Esophagus squamous epithelium (tissue), 5 donors: ENCODE data around the gene CHAMP1. TPM values are rescaled to one million over a fixed set of nuclear protein-coding genes. Genes with fewer than 3 reads are reported as not detected.

Experiments
- DNase-seq: peaks from one replicate; lab custom pipeline; 2025; lab: John Stamatoyannopoulos, UW
- H3K27ac ChIP-seq, 4 donors: fragments of 200-600 bp; sonication (generic); one replicate each; pipeline ENCODE4 v1.5.1; 2016 to 2019; ENCODE audit warnings: mild to moderate bottlenecking in 1 of 4
- H3K27me3 ChIP-seq, 4 donors: fragments of 200-600 bp; sonication (generic); 1 replicate in 3 of 4; 2 replicates in 1 of 4; pipeline versions ENCODE4 v1.5.1 to v1.6.0; 2017 to 2021; ENCODE audit warnings: antibody characterized with exemption in 1 of 4
- H3K36me3 ChIP-seq, 3 donors: fragments of 200-600 bp; sonication (generic); one replicate each; pipeline ENCODE4 v1.5.1; 2016 to 2019
- H3K4me1 ChIP-seq, 3 donors: fragments of 200-600 bp; sonication (generic); one replicate each; pipeline ENCODE4 v1.5.1; 2017 to 2019
- H3K4me3 ChIP-seq, 4 donors: fragments of 200-600 bp; sonication (generic); 1 replicate in 3 of 4; 2 replicates in 1 of 4; pipeline ENCODE4 v1.5.1; 2016 to 2019; ENCODE audit warnings: mild to moderate bottlenecking in 2 of 4, moderate library complexity in 1 of 4
- H3K9me3 ChIP-seq, 3 donors: fragments of 200-600 bp; sonication (generic); one replicate each; pipeline ENCODE4 v1.5.1; 2016 to 2019
- POLR2A ChIP-seq, 4 donors: fragments of 450-650 bp; IDR thresholded peaks; one replicate each; pipeline ENCODE4 v1.6.1; 2017; ENCODE audit warnings: antibody characterized with exemption in 4 of 4, mild to moderate bottlenecking in 4 of 4, moderate library complexity in 3 of 4
- WGBS, 2 donors: methylation state at CpG; one replicate each; pipeline ENCODE4 v1.1.5; 2018; 5-methylcytosine and 5-hydroxymethylcytosine counted together
- intact Hi-C: fragments of 100-400 bp; cut with DNase I; formaldehyde crosslinking; loops from one replicate; pipeline ENCODE4 v1.15.0; 2022
- total RNA-seq, 4 donors: library from RNA; depleted of rRNA; stranded (reverse); fragments of >200 nt; gene quantifications; one replicate each; pipeline ENCODE4 v1.1.0, GENCODE V29; 2016
- TF ChIP-seq, protein P1 (sequence below), 6 experiments: fragments of 450-650 bp in 4 of 6; fragments of 200-600 bp in 2 of 6; sonication (generic) in 2 of 6; IDR thresholded peaks; one replicate each; pipeline ENCODE4 v1.5.1; 2016 to 2019; ENCODE audit warnings: antibody characterized with exemption in 6 of 6, mild to moderate bottlenecking in 4 of 6, moderate library complexity in 4 of 6
- donor health status: DM: yes; HTN: yes; CAD: no.

The CHAMP1 gene
- total RNA-seq, 4 donors from 2014 or later, result 7.8 to 16.8 (median 9.8) TPM

- Histone ChIP-seq H3K4me1 (no peaks in the 10 kb centered on the region), H3K27me3 (no peaks in the 10 kb centered on the region), H3K4me3 (no peak overlapping the region), H3K9me3 (no peaks in the 10 kb centered on the region), H3K27ac (no peak overlapping the region), H3K36me3 (peaks cover 11 to 96% (median 41%) of the 10 kb centered on the region in 3 donors)
- 87 to 89% methylated on average over 4 of the region's 4 CpGs for WGBS, 2 donors
- TF ChIP-seq, protein P1, sequence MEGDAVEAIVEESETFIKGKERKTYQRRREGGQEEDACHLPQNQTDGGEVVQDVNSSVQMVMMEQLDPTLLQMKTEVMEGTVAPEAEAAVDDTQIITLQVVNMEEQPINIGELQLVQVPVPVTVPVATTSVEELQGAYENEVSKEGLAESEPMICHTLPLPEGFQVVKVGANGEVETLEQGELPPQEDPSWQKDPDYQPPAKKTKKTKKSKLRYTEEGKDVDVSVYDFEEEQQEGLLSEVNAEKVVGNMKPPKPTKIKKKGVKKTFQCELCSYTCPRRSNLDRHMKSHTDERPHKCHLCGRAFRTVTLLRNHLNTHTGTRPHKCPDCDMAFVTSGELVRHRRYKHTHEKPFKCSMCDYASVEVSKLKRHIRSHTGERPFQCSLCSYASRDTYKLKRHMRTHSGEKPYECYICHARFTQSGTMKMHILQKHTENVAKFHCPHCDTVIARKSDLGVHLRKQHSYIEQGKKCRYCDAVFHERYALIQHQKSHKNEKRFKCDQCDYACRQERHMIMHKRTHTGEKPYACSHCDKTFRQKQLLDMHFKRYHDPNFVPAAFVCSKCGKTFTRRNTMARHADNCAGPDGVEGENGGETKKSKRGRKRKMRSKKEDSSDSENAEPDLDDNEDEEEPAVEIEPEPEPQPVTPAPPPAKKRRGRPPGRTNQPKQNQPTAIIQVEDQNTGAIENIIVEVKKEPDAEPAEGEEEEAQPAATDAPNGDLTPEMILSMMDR (IDR thresholded peaks at IDR 0.05), result no peak
- TF ChIP-seq POLR2A (IDR thresholded peaks at IDR 0.05), result no peak
- intact Hi-C loops, result no loop called here
- DNase-seq, result no peak
Measured at GRCh38 chr13:114269281-114269770, 45.0 kb upstream of the CHAMP1 start.

DNA sequence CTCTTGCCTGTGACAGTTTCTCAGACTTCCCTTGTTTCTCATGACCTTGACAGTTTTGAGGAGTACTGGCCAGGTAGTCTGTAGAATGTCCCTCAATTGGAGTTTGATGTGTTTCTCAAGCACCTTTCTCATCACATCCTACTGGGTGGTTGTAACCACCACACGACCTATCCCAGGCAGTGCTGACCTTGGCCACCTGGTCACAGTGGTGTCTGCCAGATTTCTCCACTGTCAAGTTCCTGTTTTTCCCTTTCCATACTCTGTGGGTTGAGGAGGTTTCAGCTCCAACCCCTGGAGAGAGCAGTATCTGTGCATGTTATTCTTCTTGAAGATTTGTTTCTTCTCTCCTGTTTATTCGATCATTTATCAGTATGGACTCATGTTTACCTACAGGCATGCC lies 41.3 kb upstream of the CHAMP1 start:
- peaks cover 3 to 88% (median 10%) of the 10 kb centered on the region in 3 donors for H3K36me3 ChIP-seq
- H3K9me3 ChIP-seq, result no peaks in the 10 kb centered on the region
- H3K4me3 ChIP-seq, result no peak overlapping the region
- intact Hi-C loops, result no loop called here
- no peak for DNase-seq
- WGBS, 2 donors, result 73 to 77% methylated on average over 2 of the region's 2 CpGs
- H3K27me3 ChIP-seq, result no peaks in the 10 kb centered on the region
- no peaks in the 10 kb centered on the region for H3K4me1 ChIP-seq
- TF ChIP-seq, protein P1 (IDR thresholded peaks at IDR 0.05), result no peak
- no peak for TF ChIP-seq POLR2A (IDR thresholded peaks at IDR 0.05)
- no peak overlapping the region for H3K27ac ChIP-seq

DNA sequence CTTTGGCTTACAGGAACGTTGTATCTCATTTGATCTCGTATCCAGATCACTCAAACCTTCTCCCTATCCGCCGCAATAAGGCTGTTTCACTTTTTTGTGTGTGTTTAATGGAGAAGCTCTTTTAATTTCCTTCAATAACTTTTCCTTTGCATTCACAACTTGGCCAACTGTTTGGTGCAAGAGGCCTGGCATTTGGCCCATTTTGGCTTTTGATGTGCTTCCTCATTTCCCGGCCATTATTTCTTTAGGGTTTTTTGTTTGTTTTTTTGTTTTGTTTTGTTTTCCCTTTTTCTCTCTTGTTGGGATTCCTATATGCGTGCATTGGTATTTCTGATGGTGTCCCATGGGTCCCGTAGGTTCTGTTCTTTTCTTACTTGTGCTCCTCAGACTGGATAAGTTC lies 39.0 kb upstream of the CHAMP1 start:
- Histone ChIP-seq H3K4me3 (no peak overlapping the region), H3K36me3 (peaks cover 0 to 70% (median 9%) of the 10 kb centered on the region in 3 donors), H3K27ac (no peak overlapping the region), H3K4me1 (peaks cover 0 to 7% (median 1%) of the 10 kb centered on the region in 3 donors), H3K27me3 (no peaks in the 10 kb centered on the region), H3K9me3 (no peaks in the 10 kb centered on the region)
- intact Hi-C loops, result no loop called here
- DNase-seq, result no peak
- WGBS, 2 donors, result 75 to 76% methylated on average over 7 of the region's 7 CpGs
- TF ChIP-seq, protein P1 (IDR thresholded peaks at IDR 0.05), result no peak
- no peak for TF ChIP-seq POLR2A (IDR thresholded peaks at IDR 0.05)

DNA sequence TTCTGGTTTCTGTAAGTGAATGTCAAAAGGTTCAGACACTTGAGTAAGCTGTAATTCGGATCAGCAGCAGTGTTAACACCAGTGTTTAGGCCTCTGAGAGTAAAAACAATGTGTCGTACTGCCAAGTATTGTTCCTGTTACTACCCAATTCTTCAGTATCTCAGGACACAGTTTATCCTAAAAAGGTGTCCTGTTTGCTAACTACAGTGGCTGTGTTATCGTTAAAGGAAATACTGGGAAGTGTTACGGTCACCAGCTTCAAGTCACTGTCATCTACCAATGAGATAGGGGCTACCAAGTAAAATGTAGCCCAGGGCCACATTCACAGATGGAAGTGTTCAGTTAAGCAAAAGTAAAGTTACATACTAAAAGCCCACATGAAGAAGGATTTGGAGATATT lies 35.2 kb upstream of the CHAMP1 start:
- no peak for DNase-seq
- Histone ChIP-seq H3K4me1 (peaks cover 2 to 32% (median 12%) of the 10 kb centered on the region in 3 donors), H3K36me3 (peaks cover 0 to 40% (median 0%) of the 10 kb centered on the region in 3 donors), H3K27ac (no peak overlapping the region), H3K27me3 (no peaks in the 10 kb centered on the region), H3K9me3 (no peaks in the 10 kb centered on the region), H3K4me3 (no peak overlapping the region)
- intact Hi-C loops, result no loop called here
- TF ChIP-seq, protein P1 (IDR thresholded peaks at IDR 0.05), result no peak
- no peak for TF ChIP-seq POLR2A (IDR thresholded peaks at IDR 0.05)
- 86 to 90% methylated on average over 4 of the region's 4 CpGs for WGBS, 2 donors

- Histone ChIP-seq H3K9me3 (no peaks in the 10 kb centered on the region), H3K27ac (peak overlapping the region; percentile 24 to 99 (median 98)), H3K4me1 (peaks cover 2 to 38% (median 12%) of the 10 kb centered on the region in 3 donors), H3K36me3 (peaks cover 0 to 40% (median 0%) of the 10 kb centered on the region in 3 donors), H3K27me3 (no peaks in the 10 kb centered on the region), H3K4me3 (no peak overlapping the region)
- no peak for DNase-seq
- 92 to 94% methylated on average over 2 of the region's 2 CpGs for WGBS, 2 donors
- intact Hi-C loops, result no loop called here
- no peak for TF ChIP-seq POLR2A (IDR thresholded peaks at IDR 0.05)
- TF ChIP-seq, protein P1 (IDR thresholded peaks at IDR 0.05), result no peak
Measured at GRCh38 chr13:114279758-114280355, 34.4 kb upstream of the CHAMP1 start.
